GM18502 (cell line): ENCODE measurements around the gene STAT3.
"Not testable (repeated sequence)": the region's sequence is repeated elsewhere in the genome, so short reads cannot be mapped to it uniquely, and the experiment has no call there.

Source experiments
- ATAC-seq: cut with Tn5 transposase; IDR thresholded peaks from one replicate; pipeline ENCODE4 v1.9.1; 2021; ENCODE audit warnings: mild to moderate bottlenecking; ENCODE audit not compliant: unreplicated experiment, poor library complexity

Gene STAT3

DNA sequence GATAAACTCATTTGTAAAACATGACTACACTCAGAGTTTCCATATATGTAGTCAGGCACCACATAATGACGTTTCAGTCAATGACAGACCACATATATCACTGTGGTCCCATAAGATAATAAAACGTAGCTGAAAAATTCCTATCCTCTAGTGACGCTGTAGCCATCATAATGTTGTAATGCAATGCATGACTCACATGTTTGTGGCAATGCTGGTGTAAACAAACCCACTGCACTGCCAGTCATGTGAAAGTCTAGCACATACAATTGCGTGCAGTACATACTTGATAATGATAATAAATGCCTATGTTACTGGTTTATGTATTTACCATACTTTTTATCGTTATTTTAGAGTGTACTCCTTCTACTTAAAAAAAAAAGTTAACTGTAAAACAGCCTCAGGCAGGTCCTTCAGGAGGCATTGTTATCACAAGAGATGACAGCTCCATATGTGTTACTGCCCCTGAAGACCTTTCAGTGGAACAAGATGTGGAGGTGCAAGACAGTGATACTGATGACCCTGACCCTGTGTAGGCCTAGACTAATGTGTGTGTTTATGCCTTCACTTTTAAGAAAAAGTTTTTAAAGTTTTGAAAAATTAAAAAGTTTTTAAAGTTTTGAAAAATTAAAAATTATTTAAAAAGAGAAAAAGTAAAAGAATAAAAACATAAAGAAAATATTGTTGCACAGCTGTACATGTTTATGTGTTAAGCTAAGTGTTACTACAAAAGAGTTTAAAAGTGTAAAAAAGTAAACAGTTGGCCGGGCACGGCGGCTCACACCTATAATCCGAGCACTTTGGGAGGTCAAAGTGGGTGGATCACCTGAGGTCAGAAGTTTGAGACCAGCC, 121.1 kb downstream of the STAT3 start:
- no peak for ATAC-seq

DNA sequence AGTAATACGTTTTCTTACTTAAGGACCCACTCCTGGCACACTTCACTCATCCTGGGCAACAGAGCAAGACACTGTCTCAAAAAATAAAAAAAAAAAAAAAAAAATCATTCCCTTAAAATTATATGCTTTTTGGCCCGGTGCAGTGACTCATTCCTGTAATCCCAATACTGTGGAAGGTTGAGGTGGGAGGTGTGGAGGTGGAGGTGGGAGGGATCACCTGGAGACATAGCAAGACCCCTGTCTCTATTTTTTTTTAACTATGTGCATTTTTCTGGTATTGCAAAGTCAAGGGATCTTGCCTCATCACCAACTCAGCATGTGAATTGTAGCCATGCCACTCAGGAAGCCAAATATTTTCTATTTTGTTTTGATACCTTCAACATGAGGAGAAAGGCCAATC, 121.8 kb downstream of the STAT3 start:
- no peak for ATAC-seq

DNA sequence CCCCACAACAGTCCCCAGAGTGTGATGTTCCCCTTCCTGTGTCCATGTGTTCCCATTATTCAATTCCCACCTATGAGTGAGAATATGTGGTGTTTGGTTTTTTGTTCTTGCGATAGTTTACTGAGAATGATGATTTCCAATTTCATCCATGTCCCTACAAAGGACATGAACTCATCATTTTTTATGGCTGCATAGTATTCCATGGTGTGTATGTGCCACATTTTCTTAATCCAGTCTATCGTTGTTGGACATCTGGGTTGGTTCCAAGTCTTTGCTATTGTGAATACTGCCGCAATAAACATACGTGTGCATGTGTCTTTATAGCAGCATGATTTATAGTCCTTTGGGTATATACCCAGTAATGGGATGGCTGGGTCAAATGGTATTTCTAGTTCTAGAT, 123.9 kb downstream of the STAT3 start:
- ATAC-seq: not testable (repeated sequence)
